Activated T-helper 17 cell treated with anti-CD3 and anti-CD28 coated beads, Interleukin-2, amount 50 U/mL, for 72 hours (primary cell): ENCODE data around the gene FURIN. TPM values are rescaled to one million over a fixed set of nuclear protein-coding genes. Genes with fewer than 3 reads are reported as not detected.

Experiments
- ATAC-seq: fragments of 150-1000 bp; cut with Tn5 transposase; replicated peaks from 2 replicates; pipeline ENCODE4 v1.10.0; 2021; ENCODE audit warnings: mild to moderate bottlenecking, moderate library complexity
- H3K27ac Mint-ChIP-seq: one replicate; pipeline ENCODE4 v1.8.0; 2022; ENCODE audit warnings: mixed read lengths
- H3K27me3 Mint-ChIP-seq: one replicate; pipeline ENCODE4 v1.8.0; 2022; ENCODE audit warnings: mixed read lengths
- H3K36me3 Mint-ChIP-seq: one replicate; pipeline ENCODE4 v1.8.0; 2022; ENCODE audit warnings: low read depth, mild to moderate bottlenecking, mixed read lengths
- H3K4me1 Mint-ChIP-seq: one replicate; pipeline ENCODE4 v1.8.0; 2022; ENCODE audit warnings: mixed read lengths
- H3K4me3 Mint-ChIP-seq: one replicate; pipeline ENCODE4 v1.8.0; 2022; ENCODE audit warnings: mild to moderate bottlenecking, mixed read lengths
- H3K9me3 Mint-ChIP-seq: one replicate; pipeline ENCODE4 v1.8.0; 2022; ENCODE audit warnings: mixed read lengths
- total RNA-seq, 2 donors: library from RNA; stranded (reverse); gene quantifications; one replicate each; pipeline ENCODE4 v1.2.3, GENCODE V29; 2022

The FURIN gene
- total RNA-seq, 2 donors from 2014 or later = 605 to 771 TPM

DNA sequence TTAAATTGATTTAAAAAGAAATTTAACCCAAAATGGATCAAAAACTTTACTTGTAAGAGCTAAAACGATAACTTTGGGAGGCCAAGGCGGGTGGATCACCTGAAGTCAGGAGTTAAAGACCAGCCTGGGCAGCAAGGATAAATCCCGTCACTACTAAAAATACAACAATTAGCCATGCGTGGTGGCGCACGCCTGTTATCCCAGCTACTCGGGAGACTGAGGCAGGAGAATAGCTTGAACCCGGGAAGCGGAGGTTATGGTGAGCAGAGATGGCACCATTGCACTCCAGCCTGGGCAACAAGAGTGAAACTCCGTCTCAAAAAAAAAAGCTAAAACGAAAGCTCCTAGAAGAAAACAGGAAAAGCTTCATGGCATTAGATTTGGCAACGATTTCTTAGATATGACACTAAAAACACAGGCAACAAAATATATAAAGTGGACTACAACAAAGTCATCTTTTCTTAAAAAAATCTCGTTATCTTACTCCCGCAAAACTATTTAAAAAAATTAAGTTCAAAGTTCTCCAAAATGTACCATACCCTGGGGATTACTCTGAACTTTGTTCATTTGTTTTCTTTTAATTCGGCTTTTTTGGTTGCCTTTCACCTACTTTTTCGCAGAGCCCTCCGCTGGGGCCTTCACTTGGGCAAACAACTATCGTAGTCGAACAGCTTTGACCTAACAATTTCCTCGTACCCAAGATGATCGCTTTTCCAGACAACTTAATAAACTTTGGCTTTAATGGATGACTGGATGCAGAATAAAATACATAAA is 61.0 kb downstream of the FURIN start:
- Mint-ChIP-seq H3K4me3 (peak overlapping the region; percentile 83), H3K36me3 (peaks cover 21% of the 10 kb centered on the region), H3K27ac (peak overlapping the region; percentile 98), H3K27me3 (no peaks in the 10 kb centered on the region), H3K4me1 (peaks cover 24% of the 10 kb centered on the region), H3K9me3 (no peaks in the 10 kb centered on the region)
- ATAC-seq = no peak

- peak overlapping the region; percentile 83 for H3K4me3 Mint-ChIP-seq
- ATAC-seq = no peak
- no peaks in the 10 kb centered on the region for H3K9me3 Mint-ChIP-seq
- H3K27ac Mint-ChIP-seq = peak overlapping the region; percentile 98
- peaks cover 21% of the 10 kb centered on the region for H3K4me1 Mint-ChIP-seq
- peaks cover 24% of the 10 kb centered on the region for H3K36me3 Mint-ChIP-seq
- no peaks in the 10 kb centered on the region for H3K27me3 Mint-ChIP-seq
Measured at GRCh38 chr15:90930861-90931574, 62.6 kb downstream of the FURIN start.

DNA sequence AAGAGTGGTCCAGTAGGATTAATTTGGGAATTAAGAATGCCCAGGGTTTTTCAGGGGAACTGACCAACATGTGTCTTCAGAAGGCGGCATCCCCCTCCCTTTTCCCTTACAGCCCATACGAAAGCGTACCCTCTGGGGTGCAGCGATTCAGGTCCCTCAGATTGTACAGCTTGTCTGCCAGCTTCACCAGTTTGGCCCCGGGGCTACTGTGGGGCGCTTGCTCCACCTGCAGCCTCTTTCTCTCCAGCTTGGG is 63.1 kb downstream of the FURIN start:
- peak overlapping the region; percentile 98 for H3K27ac Mint-ChIP-seq
- no peaks in the 10 kb centered on the region for H3K27me3 Mint-ChIP-seq
- H3K4me1 Mint-ChIP-seq = peaks cover 26% of the 10 kb centered on the region
- peak overlapping the region; percentile 83 for H3K4me3 Mint-ChIP-seq
- ATAC-seq = no peak
- no peaks in the 10 kb centered on the region for H3K9me3 Mint-ChIP-seq
- H3K36me3 Mint-ChIP-seq = peaks cover 28% of the 10 kb centered on the region

DNA sequence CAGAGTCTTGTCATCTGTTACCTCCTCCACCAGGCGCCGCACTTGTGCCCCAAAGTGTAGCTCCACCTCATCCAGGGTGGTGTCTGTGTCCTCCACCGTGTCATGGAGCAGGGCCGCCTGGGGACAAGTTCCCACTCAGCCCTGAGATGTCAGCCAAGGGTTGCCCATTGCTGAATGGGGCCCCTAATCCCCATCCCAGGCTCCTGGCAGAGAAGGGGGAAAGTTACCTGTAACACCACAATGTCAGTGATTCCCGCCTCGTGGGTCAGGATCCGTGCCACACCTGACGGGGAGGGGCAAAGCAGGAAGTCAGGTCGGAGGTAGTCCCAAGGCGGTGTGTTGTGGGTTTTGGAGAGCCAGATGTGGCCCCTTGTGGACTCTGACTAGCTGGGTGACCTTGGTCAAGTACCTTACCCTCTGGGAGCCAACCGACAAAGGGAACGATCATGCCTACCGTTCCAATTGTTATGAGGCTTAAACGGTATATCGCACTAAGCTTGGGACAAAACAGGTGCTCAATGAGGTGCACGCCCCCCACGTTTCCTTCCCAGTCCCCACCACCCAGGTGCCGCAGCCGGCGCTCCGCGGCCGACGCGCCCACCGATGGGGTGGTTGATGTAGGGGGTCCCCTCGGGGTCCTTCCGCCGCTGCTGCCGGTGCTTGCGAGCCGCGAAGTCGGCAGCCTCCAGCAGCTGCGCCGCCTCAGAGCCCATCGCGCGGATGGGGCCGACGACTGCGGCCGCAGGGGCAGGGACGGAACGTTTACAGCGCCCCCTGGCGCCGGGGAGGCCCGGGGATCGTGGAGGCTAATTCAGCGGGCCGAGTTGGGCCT is 63.7 kb downstream of the FURIN start, which contains the start of gene HDDC3:
Gene HDDC3 (minus strand): TSS at position 722 of the 832 bp plus-strand sequence. CDS start 9 bp downstream, at position 713.
- ATAC-seq = peak; percentile 65
- peaks cover 31% of the 10 kb centered on the region for H3K4me1 Mint-ChIP-seq
- no peaks in the 10 kb centered on the region for H3K27me3 Mint-ChIP-seq

GRCh38 chr15:90932660-90932991 is 64.2 kb downstream of the FURIN start:
- peak overlapping the region; percentile 83 for H3K4me3 Mint-ChIP-seq
- peaks cover 32% of the 10 kb centered on the region for H3K4me1 Mint-ChIP-seq

More for the DNA sequence above, 63.7 kb downstream of the FURIN start, which contains the start of gene HDDC3:
- Mint-ChIP-seq H3K4me3 (peak within 1 kb of the TSS; percentile 83), H3K9me3 (no peaks in the 10 kb centered on the region), H3K27ac (peak within 1 kb of the TSS; percentile 98), H3K36me3 (peaks cover 34% of the 10 kb centered on the region)

More at GRCh38 chr15:90932660-90932991, 64.2 kb downstream of the FURIN start:
- ATAC-seq = no peak
- H3K36me3 Mint-ChIP-seq = peaks cover 35% of the 10 kb centered on the region
- no peak overlapping the region for H3K27ac Mint-ChIP-seq
- H3K27me3 Mint-ChIP-seq = no peaks in the 10 kb centered on the region
- H3K9me3 Mint-ChIP-seq = no peaks in the 10 kb centered on the region

Other genes with a start within 250 kb of the FURIN start
- gene BLM, start 151.2 kb upstream of the FURIN start, total RNA-seq = 10 to 100 TPM; 68.2 to 81.4 TPM
- 100 to 1,000 TPM in 1 of 2 donors, 10 to 100 TPM in 1; 98.5 to 122 TPM for gene FES, start 15.9 kb downstream of the FURIN start, total RNA-seq
- gene MAN2A2, start 34.7 kb downstream of the FURIN start, total RNA-seq = 100 to 1,000 TPM; 121 to 127 TPM
- 10 to 100 TPM; 15.9 to 19.0 TPM for gene HDDC3, start 64.0 kb downstream of the FURIN start, total RNA-seq
- gene UNC45A, start 66.7 kb downstream of the FURIN start, total RNA-seq = 100 to 1,000 TPM; 101 to 103 TPM
- 10 to 100 TPM; 31.9 to 32.8 TPM for gene RCCD1, start 86.3 kb downstream of the FURIN start, total RNA-seq
- 100 to 1,000 TPM; 133 to 158 TPM for gene PRC1, start 125.9 kb downstream of the FURIN start, total RNA-seq
- 10 to 100 TPM; 21.4 to 23.4 TPM for gene VPS33B, start 154.0 kb downstream of the FURIN start, total RNA-seq
- under 1 TPM; 0.04 to 0.13 TPM for gene SV2B, start 231.7 kb downstream of the FURIN start, total RNA-seq